ENCODE data around the gene ZBED4. TPM values are rescaled to one million over a fixed set of nuclear protein-coding genes. Genes with fewer than 3 reads are reported as not detected.

The ZBED4 gene
- total RNA-seq, 1 experiment from 2014 or later: 21.6 TPM

GRCh38 chr22:49892226-49892899 is 38.7 kb downstream of the ZBED4 start:
- RAD21 ChIA-PET (ENCODE audit: low non-redundant PET in 1 of 2, low total read pairs in 2 of 2, uncharacterized antibody in 2 of 2, unreplicated experiment in 2 of 2): no interaction called here
- peaks cover 0 to 12% of the 10 kb centered on the region in 2 experiments; a peak in 3 of 4 replicates for H3K9me3 ChIP-seq (ENCODE audit: control insufficient read depth in 1 of 2, insufficient read depth in 1 of 2, low read depth in 1 of 2, low read length in 2 of 2)
- ATAC-seq: no peak
- peaks cover 17% of the 10 kb centered on the region for H3K79me2 ChIP-seq (ENCODE audit: insufficient read depth, low read length)
- no peaks in the 10 kb centered on the region for H3K9me2 ChIP-seq (ENCODE audit: insufficient read depth)
- no peaks in the 10 kb centered on the region for H4K20me1 ChIP-seq (ENCODE audit: insufficient read depth)
- intact Hi-C loops (cut with micrococcal nuclease): no loop called here
- H3K27me3 ChIP-seq (ENCODE audit: insufficient read depth, low read length): no peaks in the 10 kb centered on the region
- BruUV-seq (replicated peaks): no TSS peak
- H3K36me3 ChIP-seq (ENCODE audit: control insufficient read depth in 1 of 2, insufficient read depth in 2 of 2, low read length in 2 of 2): peaks cover 10 to 29% of the 10 kb centered on the region in 2 experiments
- DNase-seq (ENCODE audit: low read depth, low spot score): no peak
- H3K9ac ChIP-seq (ENCODE audit: low read length): no peak overlapping the region
- POLR2A ChIA-PET: no interaction called here
- H2AFZ ChIP-seq (ENCODE audit: low read depth, low read length, poor library complexity, severe bottlenecking): no peak overlapping the region
- no peak overlapping the region for H3K4me3 ChIP-seq (replicated peaks in 1 of 2; ENCODE audit: low read depth in 1 of 2, low read length in 2 of 2)
- H3K4me1 ChIP-seq (ENCODE audit: control insufficient read depth in 1 of 2, insufficient read depth in 2 of 2, low read length in 2 of 2): no peaks in the 10 kb centered on the region
- no peak overlapping the region for H3K4me2 ChIP-seq (ENCODE audit: low read length)
- TF ChIP-seq JUND (IDR thresholded peaks at IDR 0.05) (no peak), SRF (IDR thresholded peaks at IDR 0.05; ENCODE audit: low read depth) (no peak), ZBTB33 (IDR thresholded peaks at IDR 0.05; ENCODE audit: extremely low read depth, insufficient replicate concordance, low read length) (no peak), CBX3 (IDR thresholded peaks at IDR 0.05; ENCODE audit: low read depth) (no peak), POLR2A (IDR thresholded peaks at IDR 0.05; ENCODE audit: borderline replicate concordance, extremely low read depth, insufficient read depth, insufficient read length) (no peak), REST (IDR thresholded peaks at IDR 0.05; ENCODE audit: low read depth) (no peak), CTCF (IDR thresholded peaks at IDR 0.05 in 2 of 3, conservative IDR thresholded peaks at IDR 0.05 in 1 of 3; ENCODE audit: borderline replicate concordance in 1 of 3, insufficient read depth in 1 of 3, low read depth in 2 of 3, low read length in 2 of 3) (no peak), EGR1 (IDR thresholded peaks at IDR 0.05; ENCODE audit: low read depth) (no peak), ZNF274 (IDR thresholded peaks at IDR 0.05; ENCODE audit: low read depth, low read length) (no peak), CEBPB (IDR thresholded peaks at IDR 0.05; ENCODE audit: low read depth) (no peak), EZH2 (IDR thresholded peaks at IDR 0.05) (no peak)
- CTCF ChIA-PET: no interaction called here
- no peak overlapping the region for H3K27ac ChIP-seq (ENCODE audit: low read depth, low read length)
